Measurements from ENCODE around the gene NOL3.

The NOL3 gene

DNA sequence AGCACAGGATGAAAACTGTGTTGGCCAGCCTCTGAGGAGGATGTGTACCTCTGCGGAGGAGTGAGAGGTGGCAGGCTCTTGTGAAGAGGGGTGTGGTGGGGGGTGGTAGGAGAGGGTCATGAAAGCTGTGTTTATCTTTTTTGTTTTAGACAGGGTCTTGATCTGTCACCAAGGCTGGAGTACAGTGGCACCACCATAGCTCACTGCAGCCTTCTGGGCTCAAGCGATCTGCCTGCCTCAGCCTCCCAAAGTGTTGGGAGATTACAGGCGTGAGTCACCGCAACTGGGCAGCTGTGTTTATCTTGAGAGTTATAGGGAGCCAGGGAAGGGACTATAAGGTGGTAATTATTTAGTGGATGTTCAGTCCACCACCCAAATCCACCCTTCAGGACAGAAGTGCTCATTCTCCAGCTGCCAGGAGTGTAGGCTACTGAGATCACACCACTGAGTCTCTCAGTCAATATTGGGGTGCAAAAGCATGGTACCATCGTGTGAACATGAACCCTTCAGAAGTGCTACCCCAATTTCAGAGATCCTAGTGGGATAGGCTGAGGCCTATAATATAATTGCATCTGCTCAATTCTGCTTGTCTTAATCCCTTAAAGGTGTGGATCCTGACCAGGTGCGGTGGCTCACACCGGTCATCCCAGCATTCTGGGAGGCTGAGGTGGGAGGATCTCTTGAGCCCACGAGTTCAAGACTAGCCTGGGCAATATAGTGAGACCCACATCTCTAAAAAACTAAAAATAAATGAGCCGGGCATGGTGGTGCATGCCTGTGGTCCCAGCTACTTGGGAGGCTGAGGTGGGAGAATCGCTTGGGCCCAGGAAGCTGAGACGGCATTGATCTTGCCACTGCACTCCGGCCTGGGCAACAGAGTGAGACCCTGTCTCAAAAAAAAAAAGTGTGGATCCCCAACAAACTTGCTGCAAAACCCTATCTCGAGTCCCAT lies 20.4 kb downstream of the NOL3 start:
- DNase-seq, result no peak

DNA sequence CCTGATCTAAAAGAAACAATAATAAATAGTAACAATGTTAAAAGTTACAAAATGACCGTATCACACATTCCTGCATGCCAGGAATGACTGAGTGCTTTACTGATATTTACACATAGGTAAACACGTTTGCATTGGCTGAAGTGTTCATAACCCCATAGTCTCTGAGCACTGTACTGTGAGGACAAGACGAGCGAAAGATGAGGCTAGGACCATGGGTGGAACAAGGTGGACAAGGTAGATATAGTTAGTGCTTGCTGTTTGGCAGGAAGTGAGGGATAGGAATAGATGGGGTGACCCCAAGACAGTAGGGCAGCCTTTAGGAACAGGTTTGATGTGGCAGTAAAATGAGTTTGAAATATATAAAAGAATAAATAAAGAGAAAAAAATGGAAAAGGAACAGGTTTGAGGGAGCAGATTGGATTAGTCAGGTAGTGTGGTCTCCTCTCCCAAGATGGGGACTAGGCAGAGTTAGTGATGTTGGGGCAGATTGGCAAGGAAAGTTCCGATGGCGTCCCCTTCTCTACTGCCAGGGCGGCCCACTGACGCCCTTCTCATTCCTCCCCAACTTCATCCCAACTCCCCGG lies 21.2 kb downstream of the NOL3 start:
- no peak for DNase-seq

DNA sequence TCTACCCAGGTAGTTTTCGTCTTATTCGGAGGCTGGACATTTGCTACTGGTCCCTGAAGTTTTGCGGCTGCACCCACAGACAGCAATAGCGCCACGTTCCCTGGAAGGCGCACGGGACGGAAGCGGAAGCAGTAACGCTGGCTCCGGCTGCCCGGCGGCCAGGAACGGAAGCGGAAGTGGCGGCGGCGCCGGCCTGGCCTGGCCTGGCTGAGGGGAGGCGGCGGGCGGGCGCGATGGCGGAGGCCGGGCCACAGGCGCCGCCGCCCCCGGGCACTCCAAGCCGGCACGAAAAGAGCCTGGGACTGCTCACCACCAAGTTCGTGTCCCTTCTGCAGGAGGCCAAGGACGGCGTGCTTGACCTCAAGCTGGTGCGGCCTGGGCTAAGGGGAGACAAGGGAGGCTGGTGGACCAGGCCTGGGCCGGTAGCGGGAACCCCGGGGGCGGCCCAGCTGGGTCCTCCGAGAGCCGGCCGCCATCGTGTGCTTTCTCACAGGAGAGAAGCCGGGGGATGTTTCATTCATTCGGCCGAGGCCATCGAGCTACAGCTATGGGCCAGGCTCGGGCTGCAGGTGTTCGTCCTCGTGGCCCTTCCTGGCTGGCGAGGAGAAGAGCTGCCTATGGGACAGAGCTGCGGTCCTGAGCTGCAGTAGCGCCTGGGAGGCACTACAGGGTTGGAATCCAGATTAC lies 21.8 kb downstream of the NOL3 start, which contains the start of gene E2F4:
Gene E2F4 (plus strand): TSS at position 161 of the 687 bp plus-strand sequence. CDS start 73 bp downstream, at position 234.
- DNase-seq, result peak; percentile 83

DNA sequence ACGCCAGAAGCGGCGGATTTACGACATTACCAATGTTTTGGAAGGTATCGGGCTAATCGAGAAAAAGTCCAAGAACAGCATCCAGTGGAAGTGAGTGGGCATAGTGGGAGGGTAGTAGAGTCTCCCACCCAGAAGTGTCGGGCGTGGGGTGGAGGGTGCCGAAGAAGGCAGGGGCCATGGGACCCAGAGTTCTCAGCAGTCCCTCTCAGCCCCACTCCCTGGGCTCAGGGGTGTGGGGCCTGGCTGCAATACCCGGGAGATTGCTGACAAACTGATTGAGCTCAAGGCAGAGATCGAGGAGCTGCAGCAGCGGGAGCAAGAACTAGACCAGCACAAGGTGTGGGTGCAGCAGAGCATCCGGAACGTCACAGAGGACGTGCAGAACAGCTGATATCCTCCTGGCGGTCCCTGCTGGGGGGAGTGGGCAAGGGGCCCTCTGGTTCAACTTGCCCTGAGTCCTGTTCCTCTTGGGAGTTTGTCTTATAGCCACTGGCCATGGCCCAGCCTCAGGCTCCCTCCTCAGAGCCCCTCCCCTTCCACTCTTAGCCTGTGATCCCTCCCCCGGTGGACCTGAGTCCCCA lies 22.5 kb downstream of the NOL3 start:
- DNase-seq, result no peak

DNA sequence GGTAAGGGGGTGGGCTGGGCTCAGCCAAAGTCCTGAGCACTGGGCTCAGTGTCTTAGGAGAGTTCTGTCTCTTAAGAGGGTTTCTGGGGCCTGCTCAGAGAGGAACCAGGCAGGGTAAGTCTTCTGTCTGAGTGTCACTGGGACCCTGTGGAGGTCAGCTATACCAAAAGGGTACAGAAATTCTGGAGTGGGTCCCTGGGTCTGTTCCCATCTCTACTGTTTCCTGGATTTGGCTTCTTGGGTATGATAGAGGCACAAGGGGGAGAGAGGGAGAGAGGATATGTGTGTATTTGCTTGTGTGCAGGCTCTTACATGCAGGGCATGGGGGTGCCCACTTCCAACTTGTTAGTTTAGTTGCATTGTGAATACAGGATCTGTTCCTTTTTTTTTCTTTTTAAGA lies 23.2 kb downstream of the NOL3 start:
- no peak for DNase-seq

DNA sequence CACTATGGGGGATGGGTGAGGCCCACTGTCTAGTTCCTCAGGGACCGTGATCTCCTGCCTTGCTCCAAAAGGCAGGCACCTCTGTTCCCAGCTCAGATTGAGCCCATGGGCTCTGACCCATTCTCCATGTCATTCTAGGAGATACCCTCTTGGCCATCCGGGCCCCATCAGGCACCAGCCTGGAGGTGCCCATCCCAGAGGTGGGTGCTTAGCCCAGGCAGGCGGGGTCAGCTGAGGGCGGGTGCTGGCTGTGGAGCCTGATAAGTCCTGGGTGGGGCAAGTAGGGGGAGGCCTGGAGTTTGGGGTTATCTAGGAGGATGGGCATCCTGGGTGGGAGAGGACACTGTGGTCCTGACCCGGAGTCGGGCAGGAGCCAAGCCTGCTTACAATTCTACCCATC lies 23.9 kb downstream of the NOL3 start:
- no peak for DNase-seq

DNA sequence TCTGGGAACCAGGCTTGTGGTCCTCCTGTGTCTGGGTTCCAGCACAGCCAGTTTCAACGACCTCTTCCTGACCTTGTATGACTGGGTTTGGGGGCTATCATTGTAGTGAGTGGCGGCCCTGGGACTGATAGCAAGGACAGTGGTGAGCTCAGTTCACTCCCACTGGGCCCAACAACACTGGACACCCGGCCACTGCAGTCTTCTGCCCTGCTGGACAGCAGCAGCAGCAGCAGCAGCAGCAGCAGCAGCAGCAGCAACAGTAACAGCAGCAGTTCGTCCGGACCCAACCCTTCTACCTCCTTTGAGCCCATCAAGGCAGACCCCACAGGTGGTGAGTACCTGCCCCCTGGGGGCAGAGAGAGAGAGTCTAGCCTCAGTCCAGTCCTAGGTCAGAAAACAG lies 25.3 kb downstream of the NOL3 start:
- no peak for DNase-seq

DNA sequence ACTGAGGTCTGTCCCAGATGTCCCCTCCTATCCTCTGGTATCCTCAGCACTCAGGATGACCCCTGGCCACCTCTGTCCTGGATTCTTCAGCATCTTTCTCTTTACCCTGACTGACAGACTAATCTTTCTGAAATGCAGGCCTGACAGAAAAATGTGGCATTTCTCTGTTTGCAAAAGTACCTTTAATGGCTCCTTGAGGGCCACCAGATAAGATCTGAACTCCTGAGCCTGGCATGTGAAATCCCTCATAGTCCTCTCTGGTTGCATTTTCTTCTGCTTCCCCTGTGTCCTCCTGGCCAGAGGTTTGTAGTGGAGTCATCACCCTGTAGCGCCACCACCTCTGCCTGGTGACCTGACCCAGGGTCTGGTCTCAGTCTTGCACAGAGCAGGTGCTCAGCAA lies 26.5 kb downstream of the NOL3 start:
- DNase-seq, result no peak

DNA sequence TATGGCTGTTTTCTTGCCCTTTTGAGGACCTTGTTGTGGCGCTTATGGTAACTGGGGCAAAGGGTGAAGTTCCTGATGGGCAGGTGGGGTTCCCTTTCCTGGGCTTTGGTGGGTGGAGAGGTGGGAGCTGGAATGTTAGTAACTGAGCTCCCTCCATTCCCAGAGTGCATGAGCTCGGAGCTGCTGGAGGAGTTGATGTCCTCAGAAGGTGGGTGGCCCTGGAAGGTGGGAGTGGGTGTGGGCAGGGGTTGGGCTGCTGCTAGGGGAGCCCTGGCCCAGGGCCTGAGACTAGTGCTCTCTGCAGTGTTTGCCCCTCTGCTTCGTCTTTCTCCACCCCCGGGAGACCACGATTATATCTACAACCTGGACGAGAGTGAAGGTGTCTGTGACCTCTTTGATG lies 27.4 kb downstream of the NOL3 start:
- no peak for DNase-seq

DNA sequence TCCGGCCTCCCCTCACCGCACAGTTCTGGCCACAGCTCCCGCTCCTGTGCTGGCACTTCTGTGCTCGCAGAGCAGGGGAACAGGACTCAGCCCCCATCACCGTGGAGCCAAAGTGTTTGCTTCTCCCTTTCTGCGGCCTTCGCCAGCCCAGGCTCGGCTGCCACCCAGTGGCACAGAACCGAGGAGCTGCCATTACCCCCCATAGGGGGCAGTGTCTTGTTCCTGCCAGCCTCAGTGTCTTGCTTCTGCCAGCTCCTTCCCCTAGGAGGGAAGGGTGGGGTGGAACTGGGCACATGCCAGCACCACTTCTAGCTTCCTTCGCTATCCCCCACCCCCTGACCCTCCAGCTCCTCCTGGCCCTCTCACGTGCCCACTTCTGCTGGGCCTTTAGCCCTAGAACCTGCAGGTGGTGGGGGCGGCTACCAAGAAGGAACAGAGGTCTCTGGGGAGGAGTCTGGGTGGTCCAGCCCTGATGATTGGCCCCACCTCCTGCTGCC lies 27.9 kb downstream of the NOL3 start:
- no peak for DNase-seq

DNA sequence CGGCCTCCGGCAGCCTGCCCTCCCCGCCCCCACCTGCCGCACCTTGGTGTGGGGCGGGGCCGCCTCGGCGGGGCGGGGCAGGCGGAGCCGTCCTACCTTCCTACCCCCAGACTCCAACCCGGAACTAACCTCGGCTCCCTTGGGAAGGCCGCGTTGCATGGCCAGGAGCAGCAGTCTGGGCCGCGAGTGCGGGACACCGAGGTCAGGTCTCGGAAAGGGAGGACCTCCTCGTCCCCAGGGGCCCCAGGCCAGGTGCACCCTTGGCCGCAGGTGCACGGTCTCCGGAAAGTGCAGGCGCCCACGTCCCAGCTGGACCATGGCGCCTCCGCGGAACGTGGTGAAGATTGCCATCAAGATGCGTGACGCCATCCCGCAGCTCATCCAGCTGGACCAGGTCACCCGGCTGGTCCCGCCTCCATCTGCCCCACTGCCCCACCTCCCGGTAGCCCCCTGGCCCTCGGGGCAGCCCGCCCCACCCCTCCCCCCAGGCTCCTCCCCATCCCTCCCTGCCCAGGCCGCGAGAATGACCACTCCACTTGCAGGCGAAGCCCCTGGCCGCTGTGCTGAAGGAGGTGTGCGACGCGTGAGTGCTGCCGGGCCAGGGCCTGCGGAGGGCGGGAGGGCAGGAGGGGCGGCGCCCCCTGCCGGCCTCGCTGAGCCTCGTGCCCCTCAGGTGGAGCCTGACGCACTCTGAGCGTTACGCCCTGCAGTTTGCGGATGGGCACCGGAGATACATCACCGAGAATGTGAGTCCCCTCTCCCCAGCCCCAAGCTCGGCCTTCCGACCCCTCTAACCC lies 28.9 kb downstream of the NOL3 start, which contains the start of gene ELMO3:
Gene ELMO3 (plus strand): TSS at position 121 of the 797 bp plus-strand sequence. CDS start 196 bp downstream, at position 317.
- DNase-seq, result no peak

DNA sequence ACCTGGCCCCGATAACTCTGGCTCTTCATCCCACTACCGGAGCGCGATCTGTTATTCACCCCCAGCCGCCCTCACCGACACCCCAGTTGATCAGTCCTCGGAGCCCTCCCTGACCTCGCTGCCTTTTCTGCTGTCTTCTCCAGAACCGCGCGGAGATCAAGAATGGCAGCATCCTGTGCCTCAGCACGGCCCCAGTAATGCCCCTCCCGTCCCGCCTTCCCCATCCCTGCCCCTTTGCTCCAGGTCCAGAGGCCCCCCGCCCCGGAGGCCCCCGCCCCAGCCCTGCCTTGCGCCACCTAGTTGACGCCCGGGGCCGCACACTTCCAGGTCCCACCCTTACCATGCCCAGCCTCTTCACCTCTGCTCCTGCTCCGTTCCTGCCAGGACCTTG lies 29.5 kb downstream of the NOL3 start:
- no peak for DNase-seq

DNA sequence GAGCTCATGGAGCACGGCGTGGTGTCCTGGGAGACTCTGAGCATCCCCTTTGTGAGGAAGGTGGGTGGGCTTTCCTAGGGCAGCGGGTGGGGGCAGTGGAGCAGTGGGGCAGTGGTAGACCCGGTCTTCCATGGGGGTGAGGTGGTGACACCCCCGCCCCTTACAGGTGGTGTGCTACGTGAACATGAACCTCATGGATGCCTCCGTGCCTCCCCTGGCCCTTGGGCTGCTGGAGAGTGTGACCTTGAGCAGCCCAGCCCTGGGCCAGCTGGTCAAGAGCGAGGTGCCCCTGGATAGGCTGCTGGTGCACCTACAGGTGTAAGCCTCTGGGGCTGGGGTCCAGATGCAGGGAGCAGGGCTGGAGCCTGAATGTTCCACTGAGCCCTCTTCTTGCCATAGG lies 30.2 kb downstream of the NOL3 start:
- DNase-seq, result no peak

DNA sequence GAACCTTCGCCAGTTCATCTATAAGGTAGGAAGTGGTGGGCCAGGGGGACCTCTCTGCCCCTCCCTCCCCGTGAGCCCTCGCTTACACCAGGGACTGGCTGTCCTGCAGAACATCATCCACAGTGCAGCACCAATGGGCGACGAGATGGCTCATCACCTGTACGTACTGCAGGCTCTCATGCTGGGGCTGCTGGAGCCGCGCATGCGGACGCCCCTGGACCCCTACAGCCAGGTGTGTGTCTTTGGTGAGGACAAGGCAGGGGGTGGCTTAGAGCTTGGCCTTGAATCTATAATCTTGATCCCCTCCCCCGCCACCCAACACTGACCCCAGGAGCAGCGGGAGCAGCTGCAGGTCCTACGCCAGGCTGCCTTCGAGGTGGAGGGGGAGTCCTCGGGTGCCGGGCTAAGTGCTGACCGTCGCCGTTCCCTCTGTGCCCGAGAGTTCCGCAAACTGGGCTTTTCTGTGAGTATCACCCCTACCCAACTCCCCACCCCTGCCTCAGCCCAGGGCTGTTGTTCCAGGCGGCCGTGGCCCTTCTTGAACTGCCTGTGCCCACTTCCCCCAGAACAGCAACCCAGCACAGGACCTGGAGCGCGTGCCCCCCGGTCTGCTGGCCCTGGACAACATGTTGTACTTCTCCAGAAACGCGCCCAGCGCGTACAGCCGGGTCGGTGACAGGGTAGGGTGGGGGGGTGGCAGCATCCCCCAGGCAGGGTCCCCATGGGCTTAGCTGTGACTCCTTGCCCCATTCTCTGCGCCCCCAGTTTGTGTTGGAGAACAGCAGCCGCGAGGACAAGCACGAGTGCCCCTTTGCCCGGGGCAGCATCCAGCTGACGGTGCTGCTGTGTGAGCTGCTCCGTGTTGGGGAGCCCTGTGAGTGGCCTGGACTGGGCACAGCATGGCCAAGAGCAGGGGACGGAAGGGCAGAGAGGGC lies 31.3 kb downstream of the NOL3 start:
- no peak for DNase-seq

DNA sequence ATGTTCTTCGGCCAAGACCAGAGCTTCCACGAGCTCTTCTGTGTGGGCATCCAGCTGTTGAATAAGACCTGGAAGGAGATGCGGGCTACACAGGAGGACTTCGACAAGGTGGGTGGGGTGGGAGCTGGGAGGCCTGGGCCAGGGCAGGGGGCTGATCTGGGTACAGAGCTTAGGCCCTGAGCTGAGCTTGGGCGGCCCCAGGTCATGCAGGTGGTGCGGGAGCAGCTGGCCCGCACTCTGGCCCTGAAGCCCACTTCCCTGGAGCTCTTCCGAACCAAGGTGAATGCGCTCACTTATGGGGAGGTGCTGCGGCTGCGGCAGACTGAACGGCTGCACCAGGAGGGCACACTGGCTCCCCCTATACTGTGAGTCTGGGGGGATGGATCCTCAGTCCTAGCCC lies 32.1 kb downstream of the NOL3 start:
- DNase-seq, result no peak

DNA sequence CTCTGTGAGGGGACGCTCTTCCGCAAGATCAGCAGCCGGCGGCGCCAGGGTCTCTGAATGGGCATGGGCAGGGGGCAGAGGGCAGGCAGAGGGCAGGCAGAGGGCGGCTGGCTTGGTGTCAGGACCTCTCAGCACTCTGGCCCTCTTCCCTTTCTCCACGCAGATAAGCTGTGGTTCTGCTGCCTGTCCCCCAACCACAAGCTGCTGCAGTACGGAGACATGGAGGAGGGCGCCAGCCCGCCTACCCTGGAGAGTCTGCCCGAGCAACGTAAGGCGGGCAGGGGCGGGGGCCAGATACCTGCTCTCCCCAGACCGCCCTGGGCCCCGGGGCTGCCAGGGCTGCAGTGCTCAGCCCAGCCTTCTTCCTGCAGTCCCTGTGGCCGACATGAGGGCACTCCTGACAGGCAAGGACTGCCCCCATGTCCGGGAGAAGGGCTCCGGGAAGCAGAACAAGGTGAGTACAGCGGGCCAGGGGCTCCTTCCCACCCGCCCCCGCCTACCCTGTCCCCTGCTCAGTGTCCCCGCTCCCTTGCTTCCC lies 32.7 kb downstream of the NOL3 start:
- DNase-seq, result no peak

DNA sequence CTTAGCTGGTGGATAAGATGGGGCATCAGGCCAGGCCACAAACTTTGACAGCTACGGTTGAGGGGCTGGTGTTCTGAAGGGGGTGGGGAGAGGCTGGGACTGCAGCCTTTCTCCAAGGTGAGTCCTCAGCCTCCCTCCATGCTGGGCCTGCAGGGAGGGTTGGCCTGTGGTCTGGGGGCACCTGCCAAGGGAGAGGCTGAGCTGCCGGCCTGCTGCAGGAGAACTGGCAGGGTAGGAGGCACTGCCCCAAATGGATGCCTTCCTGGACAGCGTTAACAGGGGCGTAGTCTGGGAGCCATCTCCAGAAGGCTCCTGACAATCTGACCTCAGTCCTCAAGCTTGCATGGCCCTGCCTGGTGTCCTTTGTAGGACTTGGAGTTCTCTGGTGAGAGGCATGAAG lies 33.7 kb downstream of the NOL3 start:
- DNase-seq, result no peak

DNA sequence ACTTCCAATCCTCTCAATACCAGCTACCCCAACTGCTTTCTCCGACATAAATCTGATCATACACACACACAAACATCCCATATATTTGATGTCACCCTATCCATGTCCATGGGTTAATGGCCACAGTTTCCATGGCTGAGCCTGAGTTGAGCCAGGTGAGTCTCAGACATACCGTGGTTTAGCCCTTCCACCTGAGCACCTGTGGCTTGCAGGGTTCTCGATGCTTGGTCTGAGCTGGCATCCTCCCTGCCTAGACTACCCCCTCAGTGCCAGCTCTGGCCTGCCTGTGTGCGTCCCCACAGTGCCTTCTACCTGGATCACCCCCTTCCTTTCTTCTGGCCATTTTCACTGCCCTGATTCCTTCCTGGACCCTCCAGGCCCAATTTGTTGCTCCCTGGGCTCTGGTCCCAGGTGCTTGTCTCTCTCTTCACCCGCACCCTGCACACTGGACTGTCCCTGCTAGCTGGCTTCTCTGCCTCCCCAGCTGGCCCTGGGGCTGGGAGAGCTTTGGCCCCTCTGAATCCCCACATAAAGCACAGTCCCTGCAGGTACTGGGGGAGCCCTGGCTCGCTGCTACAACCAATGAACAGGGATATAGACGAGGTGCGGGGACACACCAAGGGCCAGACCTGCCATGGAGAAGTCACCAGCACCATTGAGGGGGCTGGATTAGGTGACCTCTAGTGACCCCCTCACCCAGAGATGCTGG lies 35.9 kb downstream of the NOL3 start:
- no peak for DNase-seq

DNA sequence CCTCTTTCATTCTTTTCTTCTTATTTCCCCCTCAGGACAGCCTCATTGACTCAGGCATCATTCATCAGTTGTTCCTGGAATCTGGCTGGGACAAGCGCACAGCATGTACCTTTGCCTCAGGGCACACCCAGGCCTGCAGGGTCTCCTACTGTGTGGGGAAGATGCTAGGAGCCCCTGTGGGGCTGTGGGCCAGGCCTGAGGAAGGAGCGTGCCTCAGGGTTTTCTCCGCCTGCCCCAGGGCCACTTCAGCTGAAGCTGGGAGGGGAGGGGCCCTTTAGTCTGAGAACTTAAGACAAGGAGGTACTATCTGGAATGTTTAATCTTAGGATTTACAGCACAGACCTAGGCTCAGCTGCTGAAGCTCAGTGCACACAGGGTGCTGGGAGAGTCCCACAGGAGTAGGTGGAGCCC lies 36.5 kb downstream of the NOL3 start:
- DNase-seq, result no peak
